Putamen (tissue), 1 donor: ENCODE measurements around the gene BTBD10.
A peak's percentile ranks its signal among the peaks of the same experiment; 100 is the strongest.

Source experiments
- DNase-seq: peaks from one replicate; pipeline ENCODE4 v3.0.0-alpha.2; 2016; ENCODE audit warnings: low spot score

The BTBD10 gene

GRCh38 chr11:13373216-13373615 is 89.8 kb downstream of the BTBD10 start:
- DNase-seq = no peak

DNA sequence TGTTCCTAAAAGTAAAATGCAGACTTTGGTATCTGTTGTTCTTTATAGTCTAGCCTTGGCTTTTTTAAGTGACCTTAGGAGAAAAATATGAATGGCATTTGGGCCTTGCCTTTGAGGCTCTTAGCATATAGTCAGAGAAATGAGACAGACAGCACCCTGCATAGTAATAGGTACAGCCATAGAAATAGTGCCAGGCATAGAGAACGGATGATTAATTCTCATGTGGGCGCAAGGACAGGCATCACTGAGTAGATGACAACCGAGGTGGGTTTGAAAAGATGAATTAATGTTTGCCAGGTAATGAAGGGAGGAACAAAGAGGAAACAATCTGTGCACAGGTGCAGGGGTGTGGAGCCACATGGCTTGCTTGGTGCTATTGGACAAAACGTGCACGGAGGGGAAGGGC is 95.0 kb downstream of the BTBD10 start:
- DNase-seq = peak; percentile 82

GRCh38 chr11:13367115-13367514 is 95.9 kb downstream of the BTBD10 start:
- peak; percentile 68 for DNase-seq

DNA sequence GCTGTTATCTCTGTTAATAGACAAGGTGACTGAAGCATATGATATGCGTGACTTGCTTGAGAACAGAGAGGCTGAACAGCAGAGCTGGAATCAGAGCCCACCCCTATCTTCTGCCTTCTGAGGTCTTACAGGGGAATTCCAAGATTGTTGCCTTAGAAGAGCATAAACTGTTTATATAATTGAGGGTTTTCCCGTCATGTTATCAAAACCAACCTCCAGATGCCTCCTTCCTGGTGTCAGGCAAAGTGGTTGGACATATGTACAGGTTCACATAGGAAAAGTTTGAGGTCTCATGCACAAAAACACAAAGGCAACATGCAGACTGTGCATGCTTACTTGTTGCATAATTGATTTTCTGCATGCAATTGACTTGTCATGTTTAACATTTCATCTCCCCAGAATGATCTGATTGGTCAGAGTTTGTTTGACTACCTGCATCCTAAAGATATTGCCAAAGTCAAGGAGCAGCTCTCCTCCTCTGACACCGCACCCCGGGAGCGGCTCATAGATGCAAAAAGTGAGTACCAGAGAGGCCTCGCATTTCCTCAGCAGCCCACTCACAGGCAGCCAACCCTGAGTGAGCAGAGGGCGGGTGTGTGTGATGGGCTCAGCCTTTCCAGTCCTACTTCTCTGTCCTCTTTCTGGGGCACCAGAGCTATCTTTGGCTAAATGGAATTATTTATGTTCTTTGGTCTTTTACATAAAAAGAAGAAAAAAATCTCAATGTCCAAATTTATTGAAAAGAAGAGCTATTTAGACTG is 96.6 kb downstream of the BTBD10 start:
- DNase-seq = no peak

GRCh38 chr11:13364388-13364787 is 98.6 kb downstream of the BTBD10 start:
- DNase-seq = no peak

- no peak for DNase-seq
Measured at GRCh38 chr11:13362596-13363109, 100.4 kb downstream of the BTBD10 start.

GRCh38 chr11:13358596-13359270 is 104.3 kb downstream of the BTBD10 start:
- DNase-seq = peak; percentile 73

GRCh38 chr11:13357232-13357631 is 105.8 kb downstream of the BTBD10 start:
- DNase-seq = no peak

- no peak for DNase-seq
Measured at GRCh38 chr11:13355191-13355590, 107.8 kb downstream of the BTBD10 start.

DNA sequence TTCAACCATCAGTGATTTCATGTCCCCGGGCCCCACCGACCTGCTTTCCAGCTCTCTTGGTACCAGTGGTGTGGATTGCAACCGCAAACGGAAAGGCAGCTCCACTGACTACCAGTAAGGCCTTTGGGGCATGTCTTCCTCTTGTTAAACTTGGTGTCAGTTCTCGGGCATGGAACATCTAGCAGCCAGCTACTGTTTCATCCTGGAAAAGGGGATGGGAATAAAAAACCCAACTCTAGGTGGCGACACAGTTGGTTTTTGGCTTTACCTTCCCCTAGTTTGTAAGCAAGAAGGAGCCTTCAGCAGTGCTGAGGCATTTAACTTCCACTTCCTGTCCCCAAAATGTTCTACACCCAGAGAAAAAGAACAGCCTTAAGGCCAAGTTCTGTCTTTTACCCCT is 108.7 kb downstream of the BTBD10 start:
- no peak for DNase-seq

DNA sequence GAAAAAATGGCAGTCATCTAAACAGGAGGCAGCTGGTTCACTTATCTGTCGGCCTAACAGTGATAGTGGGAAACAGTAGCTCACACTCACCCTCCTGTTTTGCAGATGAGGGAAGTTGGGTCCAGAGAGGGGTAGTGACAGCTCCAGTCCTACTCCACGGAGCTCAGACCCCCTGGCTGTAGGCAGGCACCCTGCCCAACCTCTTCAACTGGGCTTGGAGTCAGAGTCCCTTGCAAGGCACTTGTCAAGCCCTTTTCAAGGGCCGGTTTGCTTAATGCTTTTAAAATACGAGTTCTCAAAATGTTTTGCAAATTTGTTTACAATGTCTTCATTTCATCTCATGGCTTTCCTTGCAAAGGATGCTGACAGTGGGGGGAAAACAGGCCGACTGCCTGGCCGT is 110.3 kb downstream of the BTBD10 start:
- no peak for DNase-seq

DNA sequence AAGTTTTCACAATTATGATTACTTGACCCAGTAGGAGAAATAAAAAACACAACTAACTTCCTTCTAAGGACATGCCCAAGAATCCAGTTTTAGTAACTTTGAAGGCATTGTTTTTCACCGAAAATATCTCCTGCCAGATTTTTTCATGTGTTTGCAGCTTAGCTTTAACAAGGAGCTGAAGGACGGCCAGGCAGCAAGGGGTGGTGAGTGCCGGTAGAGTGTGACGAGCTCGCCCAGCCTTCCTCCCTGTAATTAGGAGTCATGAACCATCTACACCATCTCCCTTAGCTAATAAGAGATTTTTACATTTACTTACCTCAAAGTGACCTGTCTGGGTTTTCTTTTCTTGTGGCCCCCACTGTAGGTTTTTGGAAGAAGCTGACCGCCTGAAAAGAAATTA is 113.4 kb downstream of the BTBD10 start:
- DNase-seq = no peak

DNA sequence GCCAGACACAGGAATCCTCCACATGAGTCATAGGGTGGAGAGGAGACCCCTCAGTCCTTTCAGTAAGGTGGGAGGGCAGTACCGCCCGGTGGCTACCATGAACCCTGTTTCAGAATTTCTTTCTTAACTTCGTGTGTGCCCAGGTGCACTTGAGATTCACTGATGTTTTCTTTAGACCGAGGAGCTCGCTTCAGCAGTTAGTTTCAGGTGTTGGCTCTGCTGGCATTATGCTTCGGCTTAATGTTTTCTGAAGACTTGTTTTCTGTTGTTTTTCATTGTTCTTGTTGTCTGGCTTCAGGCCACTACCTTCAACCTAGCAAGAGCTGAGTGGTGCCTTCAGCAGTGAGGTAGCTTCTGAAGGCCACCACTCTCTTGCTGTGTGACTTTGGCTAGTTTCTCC is 114.0 kb downstream of the BTBD10 start:
- no peak for DNase-seq

GRCh38 chr11:13348305-13348704 is 114.7 kb downstream of the BTBD10 start:
- no peak for DNase-seq

DNA sequence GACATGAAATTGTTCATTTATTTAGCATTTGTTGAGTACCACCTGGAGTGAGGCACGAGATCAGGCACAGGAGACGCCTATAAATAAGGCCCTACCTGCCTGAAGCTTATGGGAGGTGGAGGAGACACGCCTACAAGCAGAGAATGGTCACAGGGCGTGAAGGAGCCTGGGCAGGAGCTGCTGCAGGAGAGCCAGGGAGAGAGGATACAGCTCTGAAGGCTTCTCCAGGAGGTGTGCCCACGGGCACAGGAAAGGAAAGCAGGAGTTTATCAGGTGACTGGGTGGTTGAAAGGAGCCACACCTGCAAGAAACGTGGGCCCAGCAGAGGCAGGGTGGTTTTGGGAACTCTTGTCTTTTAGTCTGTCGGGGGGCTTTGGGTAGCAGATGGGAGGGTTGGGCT is 115.1 kb downstream of the BTBD10 start:
- no peak for DNase-seq

DNA sequence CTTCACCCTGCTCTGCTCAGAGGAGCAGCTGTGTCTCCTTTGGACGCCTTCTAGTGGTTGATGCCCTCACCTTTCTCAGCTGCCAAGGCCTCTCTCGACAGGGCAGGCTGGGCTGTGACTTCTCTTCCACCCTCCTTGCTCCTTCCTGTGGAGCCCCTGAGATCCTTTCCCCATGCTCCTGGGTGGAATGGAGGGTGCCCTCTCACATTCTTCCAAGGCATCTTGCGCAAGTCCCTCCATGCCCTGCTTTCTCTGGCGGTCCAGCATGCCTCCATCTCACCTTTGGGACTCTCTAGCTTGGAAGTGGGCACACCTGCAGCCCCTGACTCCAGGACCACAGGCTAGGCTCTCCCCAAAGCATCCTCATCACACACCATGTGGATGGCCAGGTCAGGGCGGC is 116.6 kb downstream of the BTBD10 start:
- no peak for DNase-seq

- no peak for DNase-seq
Measured at GRCh38 chr11:13344818-13345217, 118.2 kb downstream of the BTBD10 start.

DNA sequence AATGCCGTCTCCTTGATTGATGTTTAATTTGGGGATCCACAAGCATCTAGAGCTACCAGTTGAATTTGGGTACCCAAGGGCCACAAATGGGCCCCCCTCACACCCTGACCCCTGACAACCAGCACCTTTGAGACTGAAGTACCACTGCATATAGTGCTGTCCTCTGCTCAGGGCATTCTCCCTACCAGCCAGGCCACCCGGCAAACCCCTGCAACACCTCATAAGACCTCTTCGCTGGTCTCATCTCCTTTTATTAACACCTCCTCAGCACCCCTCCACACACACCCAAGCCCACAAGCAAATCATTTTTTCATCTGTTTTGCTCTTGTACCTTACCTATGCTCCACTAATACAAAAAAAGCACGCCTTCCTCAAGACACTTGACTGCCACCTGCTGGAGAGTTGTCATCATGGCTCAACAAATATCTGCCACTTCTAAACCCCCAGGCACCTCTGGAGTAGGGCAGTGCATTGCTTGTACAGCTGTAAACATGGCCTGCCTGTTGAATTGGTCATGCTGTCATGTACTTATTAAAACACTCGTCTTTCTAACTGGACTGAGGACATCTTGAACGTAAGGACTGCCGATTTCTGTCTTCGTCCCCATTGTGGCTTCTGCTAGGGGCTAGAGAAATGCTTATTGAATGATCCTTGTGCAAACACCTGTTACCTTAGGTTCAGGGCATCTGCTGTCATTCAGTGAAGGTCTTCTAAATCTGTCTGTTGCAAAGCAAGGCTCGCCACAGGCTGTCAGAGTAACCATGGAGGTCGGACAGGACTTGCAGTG is 118.9 kb downstream of the BTBD10 start:
- peak; percentile 58 for DNase-seq

DNA sequence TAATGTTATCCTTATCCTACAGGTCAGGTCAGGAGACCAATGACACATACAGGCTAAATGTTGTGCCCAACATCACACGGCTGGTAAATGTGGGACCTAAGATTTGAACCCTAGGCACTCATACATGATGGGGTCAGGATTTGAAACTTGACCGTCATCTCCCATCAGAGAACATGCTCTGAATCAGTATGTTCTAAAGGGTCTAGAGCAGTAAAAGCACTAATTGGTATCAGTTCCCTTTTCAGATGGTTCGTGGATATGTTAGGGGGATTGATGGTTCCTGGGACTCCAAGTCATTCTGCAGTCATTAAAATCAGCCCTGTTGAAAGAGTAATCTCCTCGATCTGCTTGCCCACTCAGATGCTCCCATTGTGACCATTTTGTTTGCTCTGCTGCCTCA is 120.0 kb downstream of the BTBD10 start:
- no peak for DNase-seq

DNA sequence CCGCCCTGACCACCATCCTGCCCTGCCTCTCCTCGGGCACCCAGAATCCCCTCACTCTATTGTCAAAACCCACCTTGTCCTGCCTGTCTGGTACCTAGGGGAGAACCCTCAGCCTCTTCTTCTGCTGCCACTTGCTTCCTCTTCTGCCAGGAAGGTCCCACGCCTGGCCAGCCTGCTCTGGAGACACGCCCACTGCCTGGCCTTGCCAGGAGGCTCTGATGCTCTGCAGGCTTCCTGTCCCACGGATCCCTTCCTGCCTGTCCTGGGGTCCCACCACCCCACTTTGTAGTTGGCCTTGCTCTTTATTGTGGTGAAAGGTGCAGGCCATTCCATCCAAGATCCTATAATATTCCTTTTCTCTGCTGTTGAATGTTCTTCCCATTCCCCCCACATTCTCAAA is 122.0 kb downstream of the BTBD10 start:
- DNase-seq = no peak

- DNase-seq = no peak
Measured at GRCh38 chr11:13339195-13340153, 123.5 kb downstream of the BTBD10 start.
